ENCODE results near the gene DNM3.
A peak's percentile ranks its signal among the peaks of the same experiment; 100 is the strongest.
"Not testable (repeated sequence)": the region's sequence is repeated elsewhere in the genome, so short reads cannot be mapped to it uniquely, and the experiment has no call there.

Gene DNM3

GRCh38 chr1:171984850-171985485, 143.7 kb downstream of the DNM3 start:
- no peak for DNase-seq

GRCh38 chr1:171985639-171986038, 144.3 kb downstream of the DNM3 start:
- DNase-seq: no peak

GRCh38 chr1:171988243-171988885, 147.1 kb downstream of the DNM3 start:
- DNase-seq: no peak

- no peak for DNase-seq
Observed at GRCh38 chr1:171990371-171990770, 149.1 kb downstream of the DNM3 start.

- no peak for DNase-seq
Observed at GRCh38 chr1:171994293-171994692, 153.0 kb downstream of the DNM3 start.

- DNase-seq: no peak
Observed at GRCh38 chr1:171995573-171995972, 154.3 kb downstream of the DNM3 start.

GRCh38 chr1:171997936-171998335, 156.6 kb downstream of the DNM3 start:
- no peak for DNase-seq

GRCh38 chr1:171998711-171999110, 157.4 kb downstream of the DNM3 start:
- DNase-seq: no peak

GRCh38 chr1:171999756-172000155, 158.5 kb downstream of the DNM3 start:
- no peak for DNase-seq

- no peak for DNase-seq
Observed at GRCh38 chr1:172001288-172001687, 160.0 kb downstream of the DNM3 start.

- DNase-seq: peak; percentile 10
Observed at GRCh38 chr1:172002725-172003345, 161.5 kb downstream of the DNM3 start.

GRCh38 chr1:172003766-172004530, 162.7 kb downstream of the DNM3 start:
- DNase-seq: no peak

- no peak for DNase-seq
Observed at GRCh38 chr1:172004671-172005070, 163.4 kb downstream of the DNM3 start.

GRCh38 chr1:172005856-172006255, 164.6 kb downstream of the DNM3 start:
- DNase-seq: no peak

- no peak for DNase-seq
Observed at GRCh38 chr1:172006660-172007059, 165.4 kb downstream of the DNM3 start.

GRCh38 chr1:172018727-172019311, 177.5 kb downstream of the DNM3 start:
- no peak for DNase-seq

- DNase-seq: no peak
Observed at GRCh38 chr1:172019976-172020375, 178.7 kb downstream of the DNM3 start.

- DNase-seq: no peak
Observed at GRCh38 chr1:172024516-172024915, 183.2 kb downstream of the DNM3 start.

- DNase-seq: not testable (repeated sequence)
Observed at GRCh38 chr1:172024944-172025738, 183.8 kb downstream of the DNM3 start.

GRCh38 chr1:172040466-172040865, 199.2 kb downstream of the DNM3 start:
- no peak for DNase-seq

- no peak for DNase-seq
Observed at GRCh38 chr1:172041102-172041501, 199.8 kb downstream of the DNM3 start.

GRCh38 chr1:172041742-172042141, 200.4 kb downstream of the DNM3 start:
- no peak for DNase-seq
